ENCODE measurements around the gene ZNF485. TPM values are rescaled to one million over a fixed set of nuclear protein-coding genes. Genes with fewer than 3 reads are reported as not detected.
A peak's percentile ranks its signal among the peaks of the same experiment; 100 is the strongest.
"Not testable (repeated sequence)": the region's sequence is repeated elsewhere in the genome, so short reads cannot be mapped to it uniquely, and the experiment has no call there.

ZNF485 gene
- total and polyA plus RNA-seq, 2 experiments from 2014 or later, result 1.5 to 1.9 TPM

- no peaks in the 10 kb centered on the region for H3K9me2 ChIP-seq (ENCODE audit: insufficient read depth)
- no peaks in the 10 kb centered on the region for H4K20me1 ChIP-seq (ENCODE audit: insufficient read depth)
- no peaks in the 10 kb centered on the region for H3F3A ChIP-seq (ENCODE audit: insufficient read depth)
- H3K27me3 ChIP-seq (replicated peaks; ENCODE audit: insufficient read depth), result no peaks in the 10 kb centered on the region; the same call in 1 of the 2 replicates
- TF ChIP-seq EZH2phosphoT487 (IDR thresholded peaks at IDR 0.05; ENCODE audit: insufficient read depth, low read depth) (no peak), EZH2 (IDR thresholded peaks at IDR 0.05; ENCODE audit: insufficient read depth, poor library complexity, severe bottlenecking) (no peak)
- H3K4me3 ChIP-seq, result no peak overlapping the region
- H3K9me3 ChIP-seq (ENCODE audit: low read depth), result no peaks in the 10 kb centered on the region
- in situ Hi-C loops (cut with MboI), result no loop called here
- peaks cover 4% of the 10 kb centered on the region; the same call in 1 of the 2 replicates for H3K4me1 ChIP-seq (ENCODE audit: insufficient read depth)
- H3K79me2 ChIP-seq (ENCODE audit: insufficient read depth), result no peaks in the 10 kb centered on the region
- H3K4me2 ChIP-seq (ENCODE audit: unreplicated experiment), result no peak overlapping the region
- H2AFZ ChIP-seq, result no peak overlapping the region
- no peak overlapping the region for H3K27ac ChIP-seq
- WGBS, 2 experiments (ENCODE audit: low coverage in 1 of 2, low lambda C conversion rate in 2 of 2, missing lambda C conversion rate in 2 of 2), result 92 to 94% methylated on average over 4 of the region's 5 CpGs
- no peak overlapping the region for H3K9ac ChIP-seq
- no peaks in the 10 kb centered on the region for H3K36me3 ChIP-seq (ENCODE audit: low read depth)
- no peak for DNase-seq
These were observed 29.7 kb upstream of the ZNF485 start for GRCh38 chr10:43576580-43576979.

DNA sequence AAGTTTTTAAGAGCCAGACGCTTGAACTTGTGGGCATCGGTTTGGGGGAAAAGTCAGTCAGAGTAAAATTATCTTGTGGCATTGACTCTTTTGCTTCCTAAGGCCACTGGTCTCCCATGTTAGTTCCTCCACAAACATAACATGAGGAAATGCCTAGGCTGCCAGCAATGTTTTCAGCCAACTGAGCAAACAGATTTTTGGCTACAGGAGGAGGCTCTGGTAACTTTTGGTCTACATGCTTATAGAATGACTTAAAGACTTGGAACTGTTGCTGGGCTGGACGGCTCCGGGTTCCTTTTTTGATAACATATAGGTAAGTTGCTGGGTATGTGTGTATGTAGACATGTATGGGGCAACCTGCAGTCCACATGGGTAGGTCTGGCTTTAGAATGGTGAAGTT is 22.2 kb upstream of the ZNF485 start:
- Histone ChIP-seq H3K9me2 (ENCODE audit: insufficient read depth) (no peaks in the 10 kb centered on the region), H3K9me3 (ENCODE audit: low read depth) (no peaks in the 10 kb centered on the region), H3K27ac (no peak overlapping the region), H3K4me3 (no peak overlapping the region), H3K36me3 (ENCODE audit: low read depth) (no peaks in the 10 kb centered on the region), H3K27me3 (replicated peaks; ENCODE audit: insufficient read depth) (no peaks in the 10 kb centered on the region; the same call in 1 of the 2 replicates), H2AFZ (no peak overlapping the region), H3F3A (ENCODE audit: insufficient read depth) (no peaks in the 10 kb centered on the region), H3K9ac (no peak overlapping the region), H3K4me1 (ENCODE audit: insufficient read depth) (no peaks in the 10 kb centered on the region), H3K79me2 (ENCODE audit: insufficient read depth) (no peaks in the 10 kb centered on the region), H3K4me2 (ENCODE audit: unreplicated experiment) (no peak overlapping the region), H4K20me1 (ENCODE audit: insufficient read depth) (no peaks in the 10 kb centered on the region)
- DNase-seq, result no peak
- 77 to 87% methylated on average over 4 of the region's 4 CpGs for WGBS, 2 experiments (ENCODE audit: low coverage in 1 of 2, low lambda C conversion rate in 2 of 2, missing lambda C conversion rate in 2 of 2)
- TF ChIP-seq EZH2 (IDR thresholded peaks at IDR 0.05; ENCODE audit: insufficient read depth, poor library complexity, severe bottlenecking), result no peak
- TF ChIP-seq EZH2phosphoT487 (IDR thresholded peaks at IDR 0.05; ENCODE audit: insufficient read depth, low read depth), result no peak
- in situ Hi-C loops (cut with MboI), result no loop called here

- WGBS, 2 experiments (ENCODE audit: low coverage in 1 of 2, low lambda C conversion rate in 2 of 2, missing lambda C conversion rate in 2 of 2), result 57 to 65% methylated on average over 5 of the region's 5 CpGs
- no peak overlapping the region for H2AFZ ChIP-seq
- no peaks in the 10 kb centered on the region; the same call in 1 of the 2 replicates for H3K27me3 ChIP-seq (replicated peaks; ENCODE audit: insufficient read depth)
- no peaks in the 10 kb centered on the region for H3K4me1 ChIP-seq (ENCODE audit: insufficient read depth)
- H3K4me3 ChIP-seq, result no peak overlapping the region
- no peak for TF ChIP-seq EZH2phosphoT487 (IDR thresholded peaks at IDR 0.05; ENCODE audit: insufficient read depth, low read depth)
- no peak for TF ChIP-seq EZH2 (IDR thresholded peaks at IDR 0.05; ENCODE audit: insufficient read depth, poor library complexity, severe bottlenecking)
- H3K9ac ChIP-seq, result no peak overlapping the region
- H3K9me3 ChIP-seq (ENCODE audit: low read depth), result no peaks in the 10 kb centered on the region
- no peaks in the 10 kb centered on the region for H3K79me2 ChIP-seq (ENCODE audit: insufficient read depth)
- H3F3A ChIP-seq (ENCODE audit: insufficient read depth), result no peaks in the 10 kb centered on the region
- no peak overlapping the region for H3K4me2 ChIP-seq (ENCODE audit: unreplicated experiment)
- H3K27ac ChIP-seq, result no peak overlapping the region
- no peaks in the 10 kb centered on the region for H3K9me2 ChIP-seq (ENCODE audit: insufficient read depth)
- in situ Hi-C loops (cut with MboI), result no loop called here
- DNase-seq, result peak; percentile 54
- no peaks in the 10 kb centered on the region for H3K36me3 ChIP-seq (ENCODE audit: low read depth)
- H4K20me1 ChIP-seq (ENCODE audit: insufficient read depth), result no peaks in the 10 kb centered on the region
These were observed 21.2 kb upstream of the ZNF485 start for GRCh38 chr10:43585046-43585445.

- Histone ChIP-seq H4K20me1 (ENCODE audit: insufficient read depth) (no peaks in the 10 kb centered on the region), H2AFZ (no peak overlapping the region), H3K9me3 (ENCODE audit: low read depth) (no peaks in the 10 kb centered on the region), H3K4me2 (ENCODE audit: unreplicated experiment) (no peak overlapping the region), H3K4me1 (ENCODE audit: insufficient read depth) (no peaks in the 10 kb centered on the region), H3K27ac (no peak overlapping the region), H3K36me3 (ENCODE audit: low read depth) (no peaks in the 10 kb centered on the region), H3K4me3 (no peak overlapping the region), H3K9ac (no peak overlapping the region), H3K9me2 (ENCODE audit: insufficient read depth) (no peaks in the 10 kb centered on the region), H3F3A (ENCODE audit: insufficient read depth) (no peaks in the 10 kb centered on the region), H3K27me3 (replicated peaks; ENCODE audit: insufficient read depth) (0 out of 2 replicates have a peak, but pooled peaks cover 6% of the 10 kb centered on the region), H3K79me2 (ENCODE audit: insufficient read depth) (no peaks in the 10 kb centered on the region)
- in situ Hi-C loops (cut with MboI), result no loop called here
- TF ChIP-seq EZH2 (IDR thresholded peaks at IDR 0.05; ENCODE audit: insufficient read depth, poor library complexity, severe bottlenecking), result no peak
- no peak for TF ChIP-seq EZH2phosphoT487 (IDR thresholded peaks at IDR 0.05; ENCODE audit: insufficient read depth, low read depth)
- WGBS, 2 experiments (ENCODE audit: low coverage in 1 of 2, low lambda C conversion rate in 2 of 2, missing lambda C conversion rate in 2 of 2), result 68 to 70% methylated on average over 9 of the region's 9 CpGs
- no peak for DNase-seq
These were observed 20.1 kb upstream of the ZNF485 start for GRCh38 chr10:43585981-43586729.

- H3K9me3 ChIP-seq (ENCODE audit: low read depth); H3K9me2 ChIP-seq (ENCODE audit: insufficient read depth); H3K79me2 ChIP-seq (ENCODE audit: insufficient read depth); H3K27me3 ChIP-seq (replicated peaks; ENCODE audit: insufficient read depth); H3K36me3 ChIP-seq (ENCODE audit: low read depth); H4K20me1 ChIP-seq (ENCODE audit: insufficient read depth); H3K4me2 ChIP-seq (ENCODE audit: unreplicated experiment); DNase-seq; H3K27ac ChIP-seq; in situ Hi-C loops (cut with MboI); H3K9ac ChIP-seq; H3K4me1 ChIP-seq (ENCODE audit: insufficient read depth); H3F3A ChIP-seq (ENCODE audit: insufficient read depth); H3K4me3 ChIP-seq; H2AFZ ChIP-seq: not testable (repeated sequence)
- 48 to 54% methylated on average over 3 of the region's 3 CpGs for WGBS, 2 experiments (ENCODE audit: low coverage in 1 of 2, low lambda C conversion rate in 2 of 2, missing lambda C conversion rate in 2 of 2)
These were observed 19.5 kb upstream of the ZNF485 start for GRCh38 chr10:43586730-43587115.

All from GM23248 (cell line).